ENCODE data around the gene SELPLG. TPM values are rescaled to one million over a fixed set of nuclear protein-coding genes. Genes with fewer than 3 reads are reported as not detected.

The SELPLG gene
- total RNA-seq, 1 experiment from 2014 or later = 0.41 TPM

GRCh38 chr12:108672054-108672453, 38.4 kb upstream of the SELPLG start:
- H3K4me1 ChIP-seq (ENCODE audit: control insufficient read depth, insufficient read depth, low read length) = 0 out of 2 replicates have a peak, but pooled peaks cover 3% of the 10 kb centered on the region
- H3K36me3 ChIP-seq (ENCODE audit: control insufficient read depth, insufficient read depth, low read length) = no peaks in the 10 kb centered on the region
- no peak overlapping the region for H3K27ac ChIP-seq (ENCODE audit: low read length)
- intact Hi-C loops (cut with micrococcal nuclease; ENCODE audit: unreplicated experiment) = no loop called here
- BruUV-seq (replicated peaks) = no TSS peak
- no peaks in the 10 kb centered on the region for H3K27me3 ChIP-seq (ENCODE audit: control insufficient read depth, insufficient read depth, low read length)
- no peak for ATAC-seq
- in situ Hi-C loops (cut with HindIII; ENCODE audit: low pct_unique_long_range_greater_than_20kb, low sequenced_read_pairs) = no loop called here
- DNase-seq (ENCODE audit: low read depth, low spot score) = no peak
- no peaks in the 10 kb centered on the region for H3K9me3 ChIP-seq (ENCODE audit: control insufficient read depth, insufficient read depth, low read depth, low read length)
- TF ChIP-seq CTCF (IDR thresholded peaks at IDR 0.05) = no peak
- no peak for TF ChIP-seq REST (IDR thresholded peaks at IDR 0.05; ENCODE audit: insufficient read depth in 1 of 2, low read depth in 2 of 2, low read length in 1 of 2)
- no peak for TF ChIP-seq TCF7L2 (IDR thresholded peaks at IDR 0.05; ENCODE audit: low read depth, low read length)
- no peak for TF ChIP-seq SIN3A (IDR thresholded peaks at IDR 0.05; ENCODE audit: borderline replicate concordance, insufficient read depth, low read depth, low read length)
- no peak for TF ChIP-seq POLR2AphosphoS5 (IDR thresholded peaks at IDR 0.05; ENCODE audit: low read depth, low read length)
- no peak overlapping the region for H3K4me3 ChIP-seq (ENCODE audit: low read depth in 2 of 2, low read length in 2 of 2)
- CTCF ChIA-PET = no interaction called here
- POLR2A ChIA-PET = no interaction called here

GRCh38 chr12:108671110-108671509, 37.4 kb upstream of the SELPLG start:
- Histone ChIP-seq H3K4me3 (ENCODE audit: low read depth in 2 of 2, low read length in 2 of 2) (no peak overlapping the region), H3K36me3 (ENCODE audit: control insufficient read depth, insufficient read depth, low read length) (no peaks in the 10 kb centered on the region), H3K9me3 (ENCODE audit: control insufficient read depth, insufficient read depth, low read depth, low read length) (no peaks in the 10 kb centered on the region), H3K27me3 (ENCODE audit: control insufficient read depth, insufficient read depth, low read length) (no peaks in the 10 kb centered on the region), H3K4me1 (ENCODE audit: control insufficient read depth, insufficient read depth, low read length) (0 out of 2 replicates have a peak, but pooled peaks cover 3% of the 10 kb centered on the region), H3K27ac (ENCODE audit: low read length) (no peak overlapping the region)
- DNase-seq (ENCODE audit: low read depth, low spot score) (no peak), ATAC-seq (no peak)
- no TSS peak for BruUV-seq (replicated peaks)
- in situ Hi-C loops (cut with HindIII; ENCODE audit: low pct_unique_long_range_greater_than_20kb, low sequenced_read_pairs) = no loop called here
- TF ChIP-seq POLR2AphosphoS5 (IDR thresholded peaks at IDR 0.05; ENCODE audit: low read depth, low read length) = no peak
- TF ChIP-seq SIN3A (IDR thresholded peaks at IDR 0.05; ENCODE audit: borderline replicate concordance, insufficient read depth, low read depth, low read length) = no peak
- no peak for TF ChIP-seq TCF7L2 (IDR thresholded peaks at IDR 0.05; ENCODE audit: low read depth, low read length)
- TF ChIP-seq CTCF (IDR thresholded peaks at IDR 0.05) = no peak
- TF ChIP-seq REST (IDR thresholded peaks at IDR 0.05; ENCODE audit: insufficient read depth in 1 of 2, low read depth in 2 of 2, low read length in 1 of 2) = no peak
- CTCF ChIA-PET = no interaction called here
- intact Hi-C loops (cut with micrococcal nuclease; ENCODE audit: unreplicated experiment) = no loop called here
- POLR2A ChIA-PET = interaction anchor here (0.6 kb wide), 1 partner anchor 132 kb away, joined by 3 read pairs; no protein-coding TSS in a partner anchor

Data from Panc1 (cell line).